ENCODE measurements around the gene ITGA5. TPM values are rescaled to one million over a fixed set of nuclear protein-coding genes. Genes with fewer than 3 reads are reported as not detected.

ITGA5 gene
- total RNA-seq, 2 donors from 2014 or later = 44.2 to 99.4 TPM

GRCh38 chr12:54378796-54379397 lies 40.2 kb downstream of the ITGA5 start:
- Histone ChIP-seq H3K4me3 (peak overlapping the region; percentile 31 to 44), H3K27ac (peak overlapping the region; percentile 50 to 75), H3K9me3 (no peaks in the 10 kb centered on the region), H3K36me3 (no peaks in the 10 kb centered on the region), H3K27me3 (replicated peaks; ENCODE audit: insufficient read depth) (no peaks in the 10 kb centered on the region), H3K4me1 (replicated peaks) (peaks cover 4% of the 10 kb centered on the region)
- intact Hi-C loops (cut with DNase I) = no loop called here
- WGBS = 6% methylated on average over 42 of the region's 49 CpGs
- TF ChIP-seq POLR2AphosphoS5 (IDR thresholded peaks at IDR 0.05) = no peak
- no peak for TF ChIP-seq CTCF (IDR thresholded peaks at IDR 0.05)
- no peak for TF ChIP-seq POLR2A (IDR thresholded peaks at IDR 0.05)
- no peak for DNase-seq (ENCODE audit: low spot score)

GRCh38 chr12:54377797-54378515 lies 41.1 kb downstream of the ITGA5 start:
- Histone ChIP-seq H3K4me1 (replicated peaks) (peaks cover 4% of the 10 kb centered on the region), H3K9me3 (no peaks in the 10 kb centered on the region), H3K36me3 (no peaks in the 10 kb centered on the region), H3K4me3 (no peak overlapping the region), H3K27ac (peak overlapping the region in 1 of 2 donors; percentile 17), H3K27me3 (replicated peaks; ENCODE audit: insufficient read depth) (no peaks in the 10 kb centered on the region)
- 87% methylated on average over 6 of the region's 6 CpGs for WGBS
- intact Hi-C loops (cut with DNase I) = no loop called here
- DNase-seq (ENCODE audit: low spot score) = no peak
- no peak for TF ChIP-seq POLR2A (IDR thresholded peaks at IDR 0.05)
- TF ChIP-seq POLR2AphosphoS5 (IDR thresholded peaks at IDR 0.05) = no peak
- no peak for TF ChIP-seq CTCF (IDR thresholded peaks at IDR 0.05)

GRCh38 chr12:54377007-54377406 lies 42.1 kb downstream of the ITGA5 start:
- no peak overlapping the region for H3K4me3 ChIP-seq
- peaks cover 4% of the 10 kb centered on the region for H3K4me1 ChIP-seq (replicated peaks)
- WGBS = 71% methylated on average over 2 of the region's 2 CpGs
- H3K27me3 ChIP-seq (replicated peaks; ENCODE audit: insufficient read depth) = no peaks in the 10 kb centered on the region
- intact Hi-C loops (cut with DNase I) = no loop called here
- H3K9me3 ChIP-seq = no peaks in the 10 kb centered on the region
- TF ChIP-seq CTCF (IDR thresholded peaks at IDR 0.05) (no peak), POLR2A (IDR thresholded peaks at IDR 0.05) (no peak), POLR2AphosphoS5 (IDR thresholded peaks at IDR 0.05) (no peak)
- DNase-seq (ENCODE audit: low spot score) = no peak
- H3K36me3 ChIP-seq = no peaks in the 10 kb centered on the region
- H3K27ac ChIP-seq = no peak overlapping the region

- no peak overlapping the region for H3K4me3 ChIP-seq
- intact Hi-C loops (cut with DNase I) = no loop called here
- peaks cover 4% of the 10 kb centered on the region for H3K4me1 ChIP-seq (replicated peaks)
- DNase-seq (ENCODE audit: low spot score) = no peak
- no peak for TF ChIP-seq CTCF (IDR thresholded peaks at IDR 0.05)
- no peak for TF ChIP-seq POLR2A (IDR thresholded peaks at IDR 0.05)
- TF ChIP-seq POLR2AphosphoS5 (IDR thresholded peaks at IDR 0.05) = no peak
- no peak overlapping the region for H3K27ac ChIP-seq
- H3K27me3 ChIP-seq (replicated peaks; ENCODE audit: insufficient read depth) = no peaks in the 10 kb centered on the region
- WGBS = 77% methylated on average over 4 of the region's 4 CpGs
- no peaks in the 10 kb centered on the region for H3K9me3 ChIP-seq
- H3K36me3 ChIP-seq = no peaks in the 10 kb centered on the region
Measured at GRCh38 chr12:54376596-54376995, 42.5 kb downstream of the ITGA5 start.

GRCh38 chr12:54375259-54375579 lies 43.8 kb downstream of the ITGA5 start:
- H3K27me3 ChIP-seq (replicated peaks; ENCODE audit: insufficient read depth) = no peaks in the 10 kb centered on the region
- peaks cover 4% of the 10 kb centered on the region for H3K4me1 ChIP-seq (replicated peaks)
- DNase-seq (ENCODE audit: low spot score) = no peak
- no peaks in the 10 kb centered on the region for H3K9me3 ChIP-seq
- H3K36me3 ChIP-seq = no peaks in the 10 kb centered on the region
- H3K27ac ChIP-seq = no peak overlapping the region
- TF ChIP-seq POLR2A (IDR thresholded peaks at IDR 0.05) (no peak), POLR2AphosphoS5 (IDR thresholded peaks at IDR 0.05) (no peak), CTCF (IDR thresholded peaks at IDR 0.05) (no peak)
- WGBS = 88% methylated on average over 2 of the region's 2 CpGs
- H3K4me3 ChIP-seq = no peak overlapping the region
- intact Hi-C loops (cut with DNase I) = no loop called here

Measured in prostate gland (tissue), 2 donors.